Parathyroid adenoma (tissue), 2 donors: ENCODE results near the gene URI1.
"Not testable (repeated sequence)": the region's sequence is repeated elsewhere in the genome, so short reads cannot be mapped to it uniquely, and the experiment has no call there.

Experiments
- H2AFZ ChIP-seq: fragments of 300-600 bp; sonication (generic); one replicate; pipeline ENCODE4 v1.7.0; 2017; ENCODE audit warnings: antibody characterized with exemption, mild to moderate bottlenecking
- H3K27ac ChIP-seq: fragments of 300-600 bp; sonication (generic); one replicate; pipeline ENCODE4 v1.7.0; 2017
- H3K27me3 ChIP-seq: fragments of 300-600 bp; sonication (generic); one replicate; pipeline ENCODE4 v1.7.0; 2017; ENCODE audit warnings: low read length; ENCODE audit not compliant: control insufficient read depth, insufficient read depth
- H3K36me3 ChIP-seq: fragments of 300-600 bp; sonication (generic); one replicate; pipeline ENCODE4 v1.7.0; 2017; ENCODE audit warnings: low read length; ENCODE audit not compliant: control insufficient read depth, insufficient read depth
- H3K4me1 ChIP-seq: fragments of 300-600 bp; sonication (generic); one replicate; pipeline ENCODE4 v1.7.0; 2017; ENCODE audit warnings: control low read depth
- H3K4me2 ChIP-seq: fragments of 300-600 bp; sonication (generic); one replicate; pipeline ENCODE4 v1.7.0; 2017; ENCODE audit warnings: low read length
- H3K4me3 ChIP-seq: fragments of 300-600 bp; sonication (generic); one replicate; pipeline ENCODE4 v1.7.0; 2017; ENCODE audit warnings: low read depth, low read length
- H3K79me2 ChIP-seq: fragments of 300-600 bp; sonication (generic); one replicate; pipeline ENCODE4 v1.7.0; 2017; ENCODE audit warnings: control low read depth
- H3K9ac ChIP-seq: fragments of 300-600 bp; sonication (generic); one replicate; pipeline ENCODE4 v1.7.0; 2017; ENCODE audit warnings: mild to moderate bottlenecking
- H3K9me3 ChIP-seq: fragments of 300-600 bp; sonication (generic); one replicate; pipeline ENCODE4 v1.7.0; 2017; ENCODE audit warnings: low read length; ENCODE audit not compliant: control insufficient read depth
- CTCF ChIP-seq: fragments of 300-600 bp; sonication (generic); IDR thresholded peaks from one replicate; pipeline ENCODE4 v1.7.0; 2017; ENCODE audit warnings: antibody characterized with exemption, mild to moderate bottlenecking
- donor health status: primary hyperparathyroidism.

Gene URI1

GRCh38 chr19:29962793-29963192, 20.8 kb downstream of the URI1 start:
- TF ChIP-seq CTCF: no peak
- Histone ChIP-seq H3K79me2 (peaks cover 35% of the 10 kb centered on the region), H3K4me2 (no peak overlapping the region), H2AFZ (no peak overlapping the region), H3K4me1 (peaks cover 17% of the 10 kb centered on the region), H3K9ac (no peak overlapping the region), H3K36me3 (no peaks in the 10 kb centered on the region), H3K27me3 (no peaks in the 10 kb centered on the region), H3K4me3 (no peak overlapping the region), H3K27ac (no peak overlapping the region), H3K9me3 (no peaks in the 10 kb centered on the region)

- no peaks in the 10 kb centered on the region for H3K9me3 ChIP-seq
- no peaks in the 10 kb centered on the region for H3K27me3 ChIP-seq
- no peak overlapping the region for H3K4me2 ChIP-seq
- no peak overlapping the region for H3K27ac ChIP-seq
- TF ChIP-seq CTCF: no peak
- no peak overlapping the region for H3K4me3 ChIP-seq
- peaks cover 18% of the 10 kb centered on the region for H3K4me1 ChIP-seq
- no peak overlapping the region for H2AFZ ChIP-seq
- H3K36me3 ChIP-seq: no peaks in the 10 kb centered on the region
- H3K79me2 ChIP-seq: peaks cover 28% of the 10 kb centered on the region
- no peak overlapping the region for H3K9ac ChIP-seq
Measured at GRCh38 chr19:29963576-29963975, 21.5 kb downstream of the URI1 start.

- no peak overlapping the region for H2AFZ ChIP-seq
- H3K9ac ChIP-seq: no peak overlapping the region
- H3K4me3 ChIP-seq: no peak overlapping the region
- no peaks in the 10 kb centered on the region for H3K36me3 ChIP-seq
- H3K27ac ChIP-seq: no peak overlapping the region
- H3K79me2 ChIP-seq: peaks cover 22% of the 10 kb centered on the region
- no peak for TF ChIP-seq CTCF
- no peaks in the 10 kb centered on the region for H3K27me3 ChIP-seq
- H3K4me2 ChIP-seq: no peak overlapping the region
- H3K4me1 ChIP-seq: peaks cover 18% of the 10 kb centered on the region
- no peaks in the 10 kb centered on the region for H3K9me3 ChIP-seq
Measured at GRCh38 chr19:29964171-29964570, 22.1 kb downstream of the URI1 start.

- Histone ChIP-seq H3K27me3 (no peaks in the 10 kb centered on the region), H3K36me3 (no peaks in the 10 kb centered on the region), H3K4me2 (no peak overlapping the region), H3K4me3 (no peak overlapping the region), H3K9me3 (no peaks in the 10 kb centered on the region), H2AFZ (no peak overlapping the region), H3K4me1 (peaks cover 18% of the 10 kb centered on the region), H3K9ac (no peak overlapping the region), H3K27ac (no peak overlapping the region), H3K79me2 (peaks cover 14% of the 10 kb centered on the region)
- no peak for TF ChIP-seq CTCF
Measured at GRCh38 chr19:29965492-29965891, 23.5 kb downstream of the URI1 start.

- H3K4me2 ChIP-seq, H2AFZ ChIP-seq, H3K27ac ChIP-seq, H3K36me3 ChIP-seq, H3K9me3 ChIP-seq, H3K4me3 ChIP-seq, H3K9ac ChIP-seq, H3K27me3 ChIP-seq: not testable (repeated sequence)
- Histone ChIP-seq H3K79me2 (peaks cover 14% of the 10 kb centered on the region), H3K4me1 (peaks cover 18% of the 10 kb centered on the region)
Measured at GRCh38 chr19:29966142-29966541, 24.1 kb downstream of the URI1 start.
